Endothelial cell of umbilical vein (primary cell): ENCODE data around the gene USP33. TPM values are rescaled to one million over a fixed set of nuclear protein-coding genes. Genes with fewer than 3 reads are reported as not detected.

Experiments used
- BruUV-seq: library from RNA; stranded (reverse); fragments of 400-500 nt; replicated peaks from 2 replicates; lab custom pipeline; 2021; lab: Mats Ljungman, UMichigan
- CTCF ChIA-PET: fragments of 300-600, 350-600 bp; sonication (Branson Sonifier 250); formaldehyde crosslinking; loops from one replicate; lab custom pipeline; 2021; ENCODE audit warnings: antibody characterized with exemption, inconsistent platforms; lab: Charles Lee
- POLR2A ChIA-PET: fragments of 300-600, 350-600 bp; sonication (Branson Sonifier 250); formaldehyde crosslinking; loops from one replicate; lab custom pipeline; 2021; ENCODE audit warnings: antibody characterized with exemption, inconsistent platforms; lab: Charles Lee
- DNase-seq: peaks from one replicate; pipeline ENCODE4 v3.0.0-alpha.2; 2011; ENCODE audit warnings: low read depth, low spot score
- FAIRE-seq: peaks from 2 replicates; lab custom pipeline; 2011; peaks lifted over from hg19 to GRCh38; lab: Jason Lieb, UNC
- H2AFZ ChIP-seq: 2 replicates; pipeline ENCODE4 v1.6.0; 2012; ENCODE audit warnings: low read depth, low read length, control low read depth, inconsistent platforms
- H3K27ac ChIP-seq: 2 replicates; pipeline ENCODE4 v1.5.1; 2011; ENCODE audit warnings: low read depth, mild to moderate bottlenecking, control low read depth, low read length, moderate library complexity; ENCODE audit not compliant: insufficient read depth
- H3K27me3 ChIP-seq, 2 experiments: 2 replicates each; pipeline versions ENCODE4 v1.6.0 to v1.6.1; 2011; ENCODE audit warnings: low read length in 2 of 2, mixed read lengths in 1 of 2; ENCODE audit not compliant: control insufficient read depth in 2 of 2, insufficient read depth in 2 of 2
- H3K36me3 ChIP-seq, 2 experiments: 2 replicates in 1 of 2; 3 replicates in 1 of 2; pipeline ENCODE4 v1.5.1; 2011; ENCODE audit warnings: low read length in 2 of 2, mild to moderate bottlenecking in 1 of 2, moderate library complexity in 1 of 2; ENCODE audit not compliant: control insufficient read depth in 2 of 2, insufficient read depth in 2 of 2; ENCODE audit errors: extremely low read depth in 1 of 2
- H3K4me1 ChIP-seq: 3 replicates; pipeline ENCODE4 v1.5.1; 2011; ENCODE audit warnings: mild to moderate bottlenecking, low read length; ENCODE audit not compliant: control insufficient read depth, insufficient read depth; ENCODE audit errors: extremely low read depth
- H3K4me2 ChIP-seq: 2 replicates; pipeline ENCODE4 v1.6.1; 2011; ENCODE audit warnings: low read length, control low read depth, mixed read lengths; ENCODE audit not compliant: insufficient read depth
- H3K4me3 ChIP-seq, 3 experiments: fragments of 200-600 bp in 1 of 3; sonication (generic), shearing (Covaris generic) in 1 of 3; replicated peaks in 1 of 3; 2 replicates each; pipeline ENCODE4 v1.5.1; 2011 to 2016; ENCODE audit warnings: control low read depth in 3 of 3, low read length in 3 of 3, mild to moderate bottlenecking in 2 of 3, inconsistent platforms in 1 of 3, low read depth in 1 of 3, moderate library complexity in 1 of 3; ENCODE audit not compliant: insufficient read depth in 1 of 3
- H3K79me2 ChIP-seq: 2 replicates; pipeline ENCODE4 v1.6.0; 2012; ENCODE audit warnings: low read length, inconsistent platforms; ENCODE audit not compliant: control insufficient read depth, insufficient read depth
- H3K9ac ChIP-seq: replicated peaks from 2 replicates; pipeline ENCODE3; 2011; ENCODE audit warnings: low read length, control low read depth; ENCODE audit not compliant: insufficient read depth; ENCODE audit errors: extremely low read depth
- H3K9me1 ChIP-seq: replicated peaks from 3 replicates; pipeline ENCODE4 v1.6.0; 2011; ENCODE audit warnings: mild to moderate bottlenecking, low read length; ENCODE audit not compliant: control insufficient read depth, insufficient read depth; ENCODE audit errors: extremely low read depth
- H3K9me3 ChIP-seq: replicated peaks from 2 replicates; pipeline ENCODE4 v1.5.1; 2012; ENCODE audit warnings: low read length, inconsistent platforms; ENCODE audit not compliant: control insufficient read depth, insufficient read depth
- H4K20me1 ChIP-seq: replicated peaks from 2 replicates; pipeline ENCODE3; 2011; ENCODE audit warnings: mild to moderate bottlenecking, low read length; ENCODE audit not compliant: control insufficient read depth, insufficient read depth; ENCODE audit errors: extremely low read depth
- EZH2 ChIP-seq: IDR thresholded peaks from 2 replicates; pipeline ENCODE4 v1.6.1; 2012; ENCODE audit warnings: borderline replicate concordance, low read depth, mild to moderate bottlenecking, moderate library complexity, low read length, inconsistent platforms; ENCODE audit not compliant: severe bottlenecking
- FOS ChIP-seq: IDR thresholded peaks from 2 replicates; pipeline ENCODE4 v1.6.1; 2011; ENCODE audit warnings: mild to moderate bottlenecking, low read length, moderate library complexity, borderline replicate concordance; ENCODE audit not compliant: insufficient read depth
- GATA2 ChIP-seq: IDR thresholded peaks from 2 replicates; pipeline ENCODE4 v1.7.0; 2011; ENCODE audit warnings: low read depth, mild to moderate bottlenecking, moderate library complexity, mixed read lengths, low read length; ENCODE audit not compliant: insufficient read length, insufficient read depth
- JUN ChIP-seq: IDR thresholded peaks from 2 replicates; pipeline ENCODE4 v1.6.1; 2011; ENCODE audit warnings: borderline replicate concordance, low read depth; ENCODE audit not compliant: insufficient read length, insufficient read depth
- MYC ChIP-seq: IDR thresholded peaks from one replicate; pipeline ENCODE4 v1.6.1; 2011; ENCODE audit warnings: mild to moderate bottlenecking, low read depth, low read length
- POLR2A ChIP-seq: IDR thresholded peaks from 2 replicates; pipeline ENCODE4 v1.6.1; 2012; ENCODE audit warnings: low read depth, mild to moderate bottlenecking, control low read depth, low read length
- POLR2AphosphoS5 ChIP-seq: IDR thresholded peaks from 2 replicates; pipeline ENCODE4 v1.6.1; 2012; ENCODE audit warnings: low read depth, mild to moderate bottlenecking, control low read depth, low read length, moderate library complexity; ENCODE audit not compliant: insufficient read depth
- dilution Hi-C: fragments of 300-500 bp; cut with MboI; formaldehyde crosslinking; loops from one replicate; pipeline ENCODE4 v1.15.0; 2019; ENCODE audit warnings: low sequenced_read_pairs; ENCODE audit not compliant: extremely low pct_ligation_motif_present
- intact Hi-C: fragments of 100-400 bp; cut with micrococcal nuclease; formaldehyde crosslinking; loops from one replicate; pipeline ENCODE4 v1.10.0; 2022
- polyA plus RNA-seq, 4 experiments: library from polyadenylated mRNA; depleted of rRNA in 3 of 4; stranded (reverse) in 3 of 4; unstranded in 1 of 4; fragments of >200 nt; gene quantifications; 2 replicates each; pipeline versions ENCODE4 v1.2.1 to v1.2.3, GENCODE V29; 2011 to 2012; ENCODE audit warnings: missing spikeins in 1 of 4
- total RNA-seq: library from RNA; stranded (reverse); gene quantifications from 2 replicates; pipeline ENCODE4 v1.2.3, GENCODE V29; 2021
- TF ChIP-seq, protein P1 (sequence below), 2 donors: IDR thresholded peaks; 1 replicate in 1 of 2; 2 replicates in 1 of 2; pipeline ENCODE4 v1.5.1; 2011; ENCODE audit warnings: low read length in 2 of 2, mild to moderate bottlenecking in 2 of 2, moderate library complexity in 2 of 2, control low read depth in 1 of 2, inconsistent platforms in 1 of 2, low read depth in 1 of 2; ENCODE audit not compliant: insufficient read depth in 1 of 2; ENCODE audit errors: extremely low read depth in 1 of 2
- TF ChIP-seq, protein P2 (sequence below): IDR thresholded peaks from 2 replicates; pipeline ENCODE4 v1.6.1; 2011; ENCODE audit not compliant: insufficient read depth, insufficient read length

Gene USP33
- total and polyA plus RNA-seq, 2 donors (not counting 3 experiments of a cell fraction or from before 2014, with no cell fraction given), result 22.5 to 46.4 TPM

DNA sequence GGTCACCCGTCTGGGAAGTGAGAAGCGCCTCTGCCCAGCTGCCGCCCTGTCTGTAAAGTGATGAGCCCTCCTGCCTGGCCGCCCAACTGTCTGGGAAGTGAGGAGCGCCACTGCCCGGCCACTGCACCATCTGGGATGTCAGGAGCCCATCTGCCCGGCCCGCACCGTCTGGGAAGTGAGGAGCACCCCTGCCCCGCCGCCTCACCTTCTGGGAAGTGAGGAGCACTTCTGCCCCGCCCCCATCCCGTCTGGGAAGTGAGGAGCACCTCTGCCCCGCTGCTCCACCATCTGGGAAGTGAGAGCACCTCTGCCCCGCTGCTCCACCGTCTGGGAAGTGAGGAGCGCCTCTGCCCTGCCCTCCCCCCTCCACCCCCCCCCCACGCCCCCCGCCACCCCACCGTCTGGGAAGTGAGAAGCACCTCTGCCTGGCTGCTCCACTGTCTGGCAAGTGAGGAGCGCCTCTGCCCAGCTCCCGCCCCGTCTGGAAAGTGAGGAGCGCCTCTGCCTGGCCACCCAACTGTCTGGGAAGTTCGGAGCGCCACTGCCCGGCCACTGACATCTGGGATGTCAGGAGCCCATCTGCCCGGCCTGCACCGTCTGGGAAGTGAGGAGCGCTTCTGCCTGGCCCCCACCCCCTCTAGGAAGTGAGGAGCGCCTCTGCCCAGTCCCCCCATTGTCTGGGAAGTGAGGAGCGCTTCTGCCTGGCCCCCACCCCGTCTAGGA lies 72.7 kb downstream of the USP33 start:
- POLR2A ChIA-PET, result no interaction called here
- CTCF ChIA-PET, result interaction anchor here (1.0 kb wide), 1 partner anchor 65 kb away, joined by 3 read pairs; no protein-coding TSS in a partner anchor
- FAIRE-seq, result no peak

More for the DNA sequence above, 72.7 kb downstream of the USP33 start:
- DNase-seq, result no peak
- Histone ChIP-seq H3K9ac (no peak overlapping the region), H3K4me1 (peaks cover 10% of the 10 kb centered on the region), H3K27me3 (no peaks in the 10 kb centered on the region), H3K79me2 (peaks cover 4% of the 10 kb centered on the region), H3K9me3 (no peaks in the 10 kb centered on the region), H3K27ac (no peak overlapping the region), H4K20me1 (no peaks in the 10 kb centered on the region), H3K36me3 (no peaks in the 10 kb centered on the region), H2AFZ (no peak overlapping the region), H3K4me3 (no peak overlapping the region), H3K9me1 (no peaks in the 10 kb centered on the region), H3K4me2 (no peak overlapping the region)
- intact Hi-C loops, result loop anchor here (10.0 kb wide), 2 partner anchors 262 to 402 kb away; partner anchors contain the start of gene AK5
- TF ChIP-seq FOS (no peak), EZH2 (no peak), POLR2A (no peak), JUN (no peak), GATA2 (no peak), MYC (no peak), POLR2AphosphoS5 (no peak)
- TF ChIP-seq, protein P1, sequence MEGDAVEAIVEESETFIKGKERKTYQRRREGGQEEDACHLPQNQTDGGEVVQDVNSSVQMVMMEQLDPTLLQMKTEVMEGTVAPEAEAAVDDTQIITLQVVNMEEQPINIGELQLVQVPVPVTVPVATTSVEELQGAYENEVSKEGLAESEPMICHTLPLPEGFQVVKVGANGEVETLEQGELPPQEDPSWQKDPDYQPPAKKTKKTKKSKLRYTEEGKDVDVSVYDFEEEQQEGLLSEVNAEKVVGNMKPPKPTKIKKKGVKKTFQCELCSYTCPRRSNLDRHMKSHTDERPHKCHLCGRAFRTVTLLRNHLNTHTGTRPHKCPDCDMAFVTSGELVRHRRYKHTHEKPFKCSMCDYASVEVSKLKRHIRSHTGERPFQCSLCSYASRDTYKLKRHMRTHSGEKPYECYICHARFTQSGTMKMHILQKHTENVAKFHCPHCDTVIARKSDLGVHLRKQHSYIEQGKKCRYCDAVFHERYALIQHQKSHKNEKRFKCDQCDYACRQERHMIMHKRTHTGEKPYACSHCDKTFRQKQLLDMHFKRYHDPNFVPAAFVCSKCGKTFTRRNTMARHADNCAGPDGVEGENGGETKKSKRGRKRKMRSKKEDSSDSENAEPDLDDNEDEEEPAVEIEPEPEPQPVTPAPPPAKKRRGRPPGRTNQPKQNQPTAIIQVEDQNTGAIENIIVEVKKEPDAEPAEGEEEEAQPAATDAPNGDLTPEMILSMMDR (IDR thresholded peaks at IDR 0.05; ENCODE audit: extremely low read depth in 1 of 2, insufficient read depth in 1 of 2, low read depth in 1 of 2, low read length in 2 of 2), result no peak
- TF ChIP-seq, protein P2, sequence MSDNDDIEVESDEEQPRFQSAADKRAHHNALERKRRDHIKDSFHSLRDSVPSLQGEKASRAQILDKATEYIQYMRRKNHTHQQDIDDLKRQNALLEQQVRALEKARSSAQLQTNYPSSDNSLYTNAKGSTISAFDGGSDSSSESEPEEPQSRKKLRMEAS, result no peak
- no TSS peak for BruUV-seq
- dilution Hi-C loops, result no loop called here
